RWPE1 (cell line): ENCODE measurements around the gene CSE1L.

Experiments
- CTCF ChIA-PET: fragments of 350-600 bp; sonication (Branson Sonifier 250); formaldehyde crosslinking; extraction: SDS; loops from one replicate; lab custom pipeline; 2021; lab: Yijun Ruan, JAX
- POLR2A ChIA-PET: fragments of 400-600 bp; formaldehyde crosslinking; extraction: SDS; loops from one replicate; lab custom pipeline; 2020; ENCODE audit warnings: antibody characterized with exemption; ENCODE audit not compliant: low non-redundant PET; lab: Yijun Ruan, JAX
- DNase-seq: peaks from one replicate; pipeline ENCODE4 v3.0.0; 2012; ENCODE audit warnings: low spot score
- H3K27ac ChIP-seq: fragments of 450-650 bp; 2 replicates; pipeline ENCODE4 v1.5.1; 2017
- CTCF ChIP-seq: fragments of 450-650 bp; conservative IDR thresholded peaks from 2 replicates; pipeline ENCODE4 v1.5.1; 2017; ENCODE audit warnings: low read depth, mild to moderate bottlenecking

CSE1L gene

GRCh38 chr20:49140834-49141233 lies 94.7 kb downstream of the CSE1L start:
- TF ChIP-seq CTCF: no peak
- ChIA-PET POLR2A (no interaction called here), CTCF (interaction anchor here (0.6 to 0.7 kb wide), 2 partner anchors 84 to 1938 kb away, joined by 3 to 7 read pairs; no protein-coding TSS in a partner anchor)
- H3K27ac ChIP-seq: no peak overlapping the region
- no peak for DNase-seq
